Trophoblast cell (in vitro differentiated cells and primary cell): ENCODE results near the gene KCNK6.
A peak's percentile ranks its signal among the peaks of the same experiment; 100 is the strongest.
"Not testable (repeated sequence)": the region's sequence is repeated elsewhere in the genome, so short reads cannot be mapped to it uniquely, and the experiment has no call there.

ENCODE experiments used
- DNase-seq, 2 donors: peaks; one replicate each; pipeline ENCODE4 v3.0.0-alpha.2; 2016
- H2AFZ ChIP-seq: 2 replicates; pipeline ENCODE4 v1.6.1; 2013; ENCODE audit warnings: low read length, moderate library complexity, mild to moderate bottlenecking; ENCODE audit not compliant: insufficient read depth, poor library complexity
- H2AK5ac ChIP-seq: 2 replicates; pipeline ENCODE4 v1.6.1; 2013; ENCODE audit warnings: mild to moderate bottlenecking, low read length
- H2BK120ac ChIP-seq: 2 replicates; pipeline ENCODE4 v1.6.1; 2013; ENCODE audit warnings: low read length, mild to moderate bottlenecking, moderate library complexity; ENCODE audit not compliant: insufficient read depth, poor library complexity
- H2BK12ac ChIP-seq: 2 replicates; pipeline ENCODE4 v1.6.1; 2013; ENCODE audit warnings: mild to moderate bottlenecking, low read length, moderate library complexity
- H2BK5ac ChIP-seq: 2 replicates; pipeline ENCODE4 v1.6.1; 2013; ENCODE audit warnings: low read length, low read depth, moderate library complexity, mild to moderate bottlenecking; ENCODE audit not compliant: poor library complexity
- H3K14ac ChIP-seq: 2 replicates; pipeline ENCODE4 v1.6.1; 2013; ENCODE audit warnings: mild to moderate bottlenecking, low read length
- H3K18ac ChIP-seq: 2 replicates; pipeline ENCODE4 v1.6.1; 2013; ENCODE audit warnings: mild to moderate bottlenecking, low read length
- H3K23ac ChIP-seq: 2 replicates; pipeline ENCODE4 v1.6.1; 2013; ENCODE audit warnings: low read length
- H3K27ac ChIP-seq: 2 replicates; pipeline ENCODE4 v1.5.1; 2013; ENCODE audit warnings: low read depth, mild to moderate bottlenecking, inconsistent platforms, low read length, moderate library complexity
- H3K27me3 ChIP-seq: 2 replicates; pipeline ENCODE4 v1.6.1; 2013; ENCODE audit warnings: inconsistent platforms, mild to moderate bottlenecking, low read length, moderate library complexity; ENCODE audit not compliant: insufficient read depth
- H3K36me3 ChIP-seq, 2 experiments: 1 replicate in 1 of 2; 2 replicates in 1 of 2; pipeline ENCODE4 v1.6.1; 2013; ENCODE audit warnings: low read length in 2 of 2, mild to moderate bottlenecking in 2 of 2, moderate library complexity in 1 of 2; ENCODE audit not compliant: insufficient read depth in 2 of 2, control insufficient read depth in 1 of 2
- H3K4ac ChIP-seq: 2 replicates; pipeline ENCODE4 v1.6.1; 2013; ENCODE audit warnings: low read depth, mild to moderate bottlenecking, low read length, moderate library complexity
- H3K4me1 ChIP-seq, 2 experiments: 1 replicate in 1 of 2; 2 replicates in 1 of 2; pipeline ENCODE4 v1.6.1; 2013; ENCODE audit warnings: low read length in 2 of 2, mild to moderate bottlenecking in 2 of 2, moderate library complexity in 1 of 2; ENCODE audit not compliant: insufficient read depth in 2 of 2, control insufficient read depth in 1 of 2
- H3K4me2 ChIP-seq: 2 replicates; pipeline ENCODE4 v1.6.1; 2013; ENCODE audit warnings: inconsistent platforms, mild to moderate bottlenecking, low read length, moderate library complexity
- H3K4me3 ChIP-seq: 2 replicates; pipeline ENCODE4 v1.5.1; 2013; ENCODE audit warnings: mild to moderate bottlenecking, low read depth, low read length, inconsistent platforms
- H3K79me1 ChIP-seq: one replicate; pipeline ENCODE4 v1.6.1; 2013; ENCODE audit warnings: low read length
- H3K79me2 ChIP-seq: 2 replicates; pipeline ENCODE4 v1.6.1; 2013; ENCODE audit warnings: low read length, mild to moderate bottlenecking; ENCODE audit not compliant: control insufficient read depth, insufficient read depth, poor library complexity
- H3K9ac ChIP-seq: 2 replicates; pipeline ENCODE4 v1.6.1; 2013; ENCODE audit warnings: mild to moderate bottlenecking, low read length
- H3K9me3 ChIP-seq: 2 replicates; pipeline ENCODE4 v1.6.1; 2013; ENCODE audit warnings: low read depth, mild to moderate bottlenecking, control low read depth, inconsistent platforms, low read length; ENCODE audit not compliant: insufficient read depth
- H4K12ac ChIP-seq: 2 replicates; pipeline ENCODE4 v1.6.1; 2013; ENCODE audit warnings: low read depth, mild to moderate bottlenecking, low read length, moderate library complexity
- H4K8ac ChIP-seq: 2 replicates; pipeline ENCODE4 v1.6.1; 2013; ENCODE audit warnings: low read depth, mild to moderate bottlenecking, low read length, moderate library complexity
- H4K91ac ChIP-seq: one replicate; pipeline ENCODE4 v1.6.1; 2013; ENCODE audit warnings: low read depth, mild to moderate bottlenecking, low read length, moderate library complexity
- WGBS: extraction: QIAGEN DNeasy Blood & Tissue Kit; methylation state at CpG from one replicate; pipeline ENCODE4 v1.1.7; 2013; ENCODE audit warnings: missing lambda C conversion rate; ENCODE audit not compliant: insufficient read length, insufficient coverage; ENCODE audit errors: extremely low coverage; 5-methylcytosine and 5-hydroxymethylcytosine counted together

The KCNK6 gene

DNA sequence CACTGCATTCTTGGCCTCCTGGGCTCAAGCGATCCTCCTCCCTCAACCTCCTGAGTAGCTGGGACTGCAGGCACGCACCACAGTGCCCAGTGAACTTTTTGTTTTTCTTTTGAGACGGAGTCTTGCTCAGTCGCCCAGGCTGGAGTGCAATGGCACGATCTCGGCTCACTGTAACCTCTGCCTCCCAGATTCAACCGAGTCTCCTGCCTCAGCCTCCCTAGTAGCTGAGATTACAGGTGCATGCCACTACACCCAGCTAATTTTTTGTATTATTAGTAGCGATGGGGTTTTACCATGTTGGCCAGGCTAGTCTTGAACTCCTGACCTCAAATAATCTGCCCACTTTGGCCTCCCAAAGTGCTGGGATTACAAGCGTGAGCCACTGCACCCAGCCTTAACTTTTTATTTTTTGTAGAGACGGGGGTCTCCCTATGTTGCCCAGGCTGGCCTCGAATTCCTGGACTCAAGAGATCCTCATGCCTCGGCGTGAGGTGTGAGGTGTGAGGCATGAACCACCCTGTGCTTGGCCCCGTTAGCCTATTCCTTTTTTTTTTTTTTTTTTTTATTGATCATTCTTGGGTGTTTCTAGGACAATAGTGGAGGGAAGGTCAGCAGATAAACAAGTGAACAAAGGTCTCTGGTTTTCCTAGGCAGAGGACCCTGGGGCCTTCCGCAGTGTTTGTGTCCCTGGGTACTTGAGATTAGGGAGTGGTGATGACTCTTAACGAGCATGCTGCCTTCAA is 43.5 kb downstream of the KCNK6 start:
- H2AK5ac ChIP-seq, H2BK120ac ChIP-seq, H3K18ac ChIP-seq, H4K91ac ChIP-seq, H2AFZ ChIP-seq, H3K9ac ChIP-seq, H3K27me3 ChIP-seq, H3K23ac ChIP-seq, H2BK5ac ChIP-seq, H3K4me3 ChIP-seq, H3K79me1 ChIP-seq, H3K4me1 ChIP-seq, H3K9me3 ChIP-seq, H3K14ac ChIP-seq, H3K4ac ChIP-seq, DNase-seq, H4K8ac ChIP-seq, H3K27ac ChIP-seq, H4K12ac ChIP-seq, H3K36me3 ChIP-seq, H3K79me2 ChIP-seq, H2BK12ac ChIP-seq: not testable (repeated sequence)
- WGBS, result no CpG with 5 or more reads among the region's 16 CpGs
- peak overlapping the region; percentile 94 for H3K4me2 ChIP-seq

DNA sequence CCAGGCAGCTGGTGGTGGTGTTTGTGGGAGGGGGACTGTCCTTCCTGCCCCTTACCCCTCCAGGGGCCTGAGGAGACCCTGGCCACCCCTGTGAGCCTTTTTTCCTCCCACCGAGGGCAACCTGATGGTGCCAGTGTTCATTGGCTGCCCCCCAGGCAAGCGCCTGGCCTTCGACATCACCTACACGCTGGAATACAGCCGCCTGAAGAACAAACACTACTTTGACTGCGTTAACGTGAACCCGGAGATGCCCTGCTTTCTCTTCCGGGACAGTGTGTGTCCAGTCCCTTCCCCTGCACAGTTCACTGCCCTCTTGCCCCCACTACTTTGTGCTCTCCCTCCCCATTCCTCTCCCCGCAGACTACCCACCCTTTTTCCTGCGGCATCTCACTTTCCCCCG is 47.4 kb downstream of the KCNK6 start:
- Histone ChIP-seq H3K4me3 (no peak overlapping the region), H4K8ac (no peak overlapping the region)

DNA sequence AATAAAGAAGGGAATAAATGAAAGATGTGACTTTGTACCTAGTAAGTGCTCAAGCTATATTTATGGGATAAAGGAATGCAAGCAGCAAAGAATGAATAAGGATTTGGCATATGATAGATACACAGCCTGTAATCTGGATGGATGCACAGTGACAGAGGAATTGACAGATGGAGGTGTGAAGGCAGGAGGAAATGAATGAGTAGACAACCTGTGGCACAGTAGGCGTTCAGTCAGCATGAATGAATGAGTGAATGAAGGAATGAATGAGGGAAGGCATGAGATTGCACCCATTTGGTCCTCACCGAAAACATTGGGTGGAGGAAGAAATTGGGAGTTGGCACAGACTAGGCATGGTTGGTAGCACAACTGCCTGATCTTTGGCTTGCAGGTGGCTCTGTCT is 49.9 kb downstream of the KCNK6 start:
- no peak overlapping the region for H2BK5ac ChIP-seq
- no peak overlapping the region for H4K8ac ChIP-seq
- no CpG with 5 or more reads among the region's 2 CpGs for WGBS
- H3K79me1 ChIP-seq, result peaks cover under 1% of the 10 kb centered on the region
- no peak overlapping the region for H2BK12ac ChIP-seq
- no peak overlapping the region for H3K18ac ChIP-seq
- no peaks in the 10 kb centered on the region for H3K27me3 ChIP-seq
- H3K9me3 ChIP-seq, result peaks cover 4% of the 10 kb centered on the region
- no peak overlapping the region for H2AK5ac ChIP-seq
- H3K27ac ChIP-seq, result no peak overlapping the region
- no peak overlapping the region for H3K4me2 ChIP-seq
- H4K12ac ChIP-seq, result no peak overlapping the region
- H4K91ac ChIP-seq, result no peak overlapping the region
- no peak overlapping the region for H3K4me3 ChIP-seq
- H3K14ac ChIP-seq, result no peak overlapping the region
- no peak overlapping the region for H3K4ac ChIP-seq
- H2AFZ ChIP-seq, result no peak overlapping the region
- no peaks in the 10 kb centered on the region for H3K4me1 ChIP-seq
- no peak overlapping the region for H2BK120ac ChIP-seq
- H3K79me2 ChIP-seq, result no peaks in the 10 kb centered on the region
- no peak for DNase-seq
- H3K9ac ChIP-seq, result no peak overlapping the region
- no peak overlapping the region for H3K23ac ChIP-seq
- H3K36me3 ChIP-seq, result no peaks in the 10 kb centered on the region

More for the DNA sequence above, 47.4 kb downstream of the KCNK6 start:
- H2AFZ ChIP-seq, result no peak overlapping the region
- H3K4me2 ChIP-seq, result no peak overlapping the region
- H2BK5ac ChIP-seq, result no peak overlapping the region
- no peak overlapping the region for H3K4ac ChIP-seq
- no peaks in the 10 kb centered on the region for H3K27me3 ChIP-seq
- no peak overlapping the region for H4K91ac ChIP-seq
- no peak overlapping the region for H3K14ac ChIP-seq
- H3K23ac ChIP-seq, result no peak overlapping the region
- no peak overlapping the region for H3K9ac ChIP-seq
- H2AK5ac ChIP-seq, result no peak overlapping the region
- peaks cover 4% of the 10 kb centered on the region for H3K9me3 ChIP-seq
- no peak overlapping the region for H3K18ac ChIP-seq
- no peaks in the 10 kb centered on the region for H3K36me3 ChIP-seq
- no peak overlapping the region for H3K27ac ChIP-seq
- no peak overlapping the region for H2BK12ac ChIP-seq
- peaks cover 0 to 4% of the 10 kb centered on the region in 2 experiments for H3K4me1 ChIP-seq
- no peak overlapping the region for H2BK120ac ChIP-seq
- WGBS, result no CpG with 5 or more reads among the region's 12 CpGs
- peaks cover 3% of the 10 kb centered on the region for H3K79me1 ChIP-seq
- DNase-seq, result no peak
- H3K79me2 ChIP-seq, result no peaks in the 10 kb centered on the region
- no peak overlapping the region for H4K12ac ChIP-seq

DNA sequence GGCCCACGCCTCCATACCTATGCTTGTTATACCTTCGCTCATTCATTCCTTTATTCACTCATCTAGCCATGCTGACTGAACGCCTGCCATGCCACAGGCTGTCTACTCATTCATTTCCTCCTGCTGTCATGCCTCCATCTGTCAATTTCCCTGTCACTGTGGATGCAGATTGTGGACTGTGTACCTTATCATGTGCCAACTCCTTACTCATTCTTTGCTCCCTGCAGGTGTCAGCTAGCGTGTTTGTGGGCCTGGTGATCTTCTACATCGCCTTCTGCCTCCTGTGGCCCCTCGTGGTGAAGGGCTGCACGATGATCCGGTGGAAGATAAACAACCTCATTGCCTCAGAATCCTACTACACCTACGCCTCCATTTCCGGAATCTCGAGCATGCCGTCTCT is 50.7 kb downstream of the KCNK6 start:
- no peak for DNase-seq
- Histone ChIP-seq H3K27ac (no peak overlapping the region), H3K9ac (no peak overlapping the region), H4K8ac (no peak overlapping the region), H3K4ac (no peak overlapping the region), H3K23ac (no peak overlapping the region), H3K4me1 (peaks cover under 1% of the 10 kb centered on the region in 2 experiments), H2AK5ac (no peak overlapping the region), H3K4me2 (no peak overlapping the region), H3K18ac (no peak overlapping the region), H3K36me3 (no peaks in the 10 kb centered on the region), H4K91ac (no peak overlapping the region), H4K12ac (no peak overlapping the region), H3K79me2 (peaks cover 7% of the 10 kb centered on the region), H2AFZ (no peak overlapping the region), H3K14ac (no peak overlapping the region), H3K9me3 (no peaks in the 10 kb centered on the region), H2BK12ac (no peak overlapping the region), H2BK120ac (no peak overlapping the region), H3K4me3 (no peak overlapping the region), H3K27me3 (no peaks in the 10 kb centered on the region), H2BK5ac (no peak overlapping the region), H3K79me1 (peaks cover 7% of the 10 kb centered on the region)
- no CpG with 5 or more reads among the region's 12 CpGs for WGBS
